Spleen (tissue), 7 donors: Measurements from ENCODE around the gene MSMP.

ENCODE experiments used
- POLR2A ChIP-seq, 3 donors: fragments of 450-650 bp; IDR thresholded peaks; one replicate each; pipeline ENCODE4 v1.5.1; 2017; ENCODE audit warnings: antibody characterized with exemption in 3 of 3, mild to moderate bottlenecking in 1 of 3
- POLR2AphosphoS5 ChIP-seq, 3 donors: sonication (generic); formaldehyde crosslinking; IDR thresholded peaks; one replicate each; pipeline ENCODE4 v1.5.1; 2017; ENCODE audit warnings: antibody characterized with exemption in 3 of 3
- TF ChIP-seq, protein P1 (sequence below), 11 experiments: fragments of 200-600 bp in 7 of 11; fragments of 450-650 bp in 4 of 11; sonication (generic) in 4 of 11; IDR thresholded peaks in 8 of 11; conservative IDR thresholded peaks in 3 of 11; 1 replicate in 7 of 11; 2 replicates in 4 of 11; pipeline versions ENCODE4 v1.4.0 to v1.8.0; 2016 to 2021; ENCODE audit warnings: antibody characterized with exemption in 11 of 11, inconsistent platforms in 4 of 11, mild to moderate bottlenecking in 1 of 11
- donor health status: DM: no; HTN: no; CAD: no; lungs with moderate emphysema.
- donor health status: DM: no; HTN: no; CAD: no.
- donor health status: DM: no; HTN: no; CAD: no.

DNA sequence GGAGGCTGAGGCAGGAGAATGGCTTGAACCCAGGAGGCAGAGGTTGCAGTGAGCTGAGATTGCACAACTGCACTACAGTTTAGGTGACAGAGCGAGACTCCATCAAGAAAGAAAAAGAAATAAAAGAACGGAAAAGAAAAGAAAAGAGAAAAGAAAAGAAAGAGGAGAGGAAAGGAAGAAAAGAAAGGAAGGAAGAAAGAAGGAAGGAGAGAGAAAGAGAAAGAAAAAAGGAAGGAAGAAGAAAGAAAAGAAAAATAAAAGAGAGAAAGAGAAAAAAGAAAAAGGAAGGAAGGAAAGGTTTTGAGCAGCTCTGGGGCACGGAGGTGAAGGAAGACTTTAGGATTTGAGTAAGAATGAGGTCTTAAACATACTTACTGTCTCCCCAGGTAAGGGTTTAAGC, 40.5 kb downstream of the MSMP start:
- TF ChIP-seq POLR2A (IDR thresholded peaks at IDR 0.05) = no peak
- TF ChIP-seq, protein P1, sequence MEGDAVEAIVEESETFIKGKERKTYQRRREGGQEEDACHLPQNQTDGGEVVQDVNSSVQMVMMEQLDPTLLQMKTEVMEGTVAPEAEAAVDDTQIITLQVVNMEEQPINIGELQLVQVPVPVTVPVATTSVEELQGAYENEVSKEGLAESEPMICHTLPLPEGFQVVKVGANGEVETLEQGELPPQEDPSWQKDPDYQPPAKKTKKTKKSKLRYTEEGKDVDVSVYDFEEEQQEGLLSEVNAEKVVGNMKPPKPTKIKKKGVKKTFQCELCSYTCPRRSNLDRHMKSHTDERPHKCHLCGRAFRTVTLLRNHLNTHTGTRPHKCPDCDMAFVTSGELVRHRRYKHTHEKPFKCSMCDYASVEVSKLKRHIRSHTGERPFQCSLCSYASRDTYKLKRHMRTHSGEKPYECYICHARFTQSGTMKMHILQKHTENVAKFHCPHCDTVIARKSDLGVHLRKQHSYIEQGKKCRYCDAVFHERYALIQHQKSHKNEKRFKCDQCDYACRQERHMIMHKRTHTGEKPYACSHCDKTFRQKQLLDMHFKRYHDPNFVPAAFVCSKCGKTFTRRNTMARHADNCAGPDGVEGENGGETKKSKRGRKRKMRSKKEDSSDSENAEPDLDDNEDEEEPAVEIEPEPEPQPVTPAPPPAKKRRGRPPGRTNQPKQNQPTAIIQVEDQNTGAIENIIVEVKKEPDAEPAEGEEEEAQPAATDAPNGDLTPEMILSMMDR (IDR thresholded peaks at IDR 0.05 in 8 of 11, conservative IDR thresholded peaks at IDR 0.05 in 3 of 11) = no peak
- no peak for TF ChIP-seq POLR2AphosphoS5 (IDR thresholded peaks at IDR 0.05)
